GM10266 (cell line): ENCODE measurements around the gene ECHS1.
A peak's percentile ranks its signal among the peaks of the same experiment; 100 is the strongest.
"Not testable (repeated sequence)": the region's sequence is repeated elsewhere in the genome, so short reads cannot be mapped to it uniquely, and the experiment has no call there.

ENCODE experiments used
- DNase-seq: peaks from one replicate; pipeline ENCODE4 v3.0.0; 2012; ENCODE audit errors: extremely low spot score
- TF ChIP-seq, protein P1 (sequence below): IDR thresholded peaks from 2 replicates; pipeline ENCODE4 v1.5.1; 2012; ENCODE audit warnings: mild to moderate bottlenecking, low read depth; ENCODE audit not compliant: control insufficient read depth, insufficient read depth; ENCODE audit errors: missing control alignments

The ECHS1 gene

DNA sequence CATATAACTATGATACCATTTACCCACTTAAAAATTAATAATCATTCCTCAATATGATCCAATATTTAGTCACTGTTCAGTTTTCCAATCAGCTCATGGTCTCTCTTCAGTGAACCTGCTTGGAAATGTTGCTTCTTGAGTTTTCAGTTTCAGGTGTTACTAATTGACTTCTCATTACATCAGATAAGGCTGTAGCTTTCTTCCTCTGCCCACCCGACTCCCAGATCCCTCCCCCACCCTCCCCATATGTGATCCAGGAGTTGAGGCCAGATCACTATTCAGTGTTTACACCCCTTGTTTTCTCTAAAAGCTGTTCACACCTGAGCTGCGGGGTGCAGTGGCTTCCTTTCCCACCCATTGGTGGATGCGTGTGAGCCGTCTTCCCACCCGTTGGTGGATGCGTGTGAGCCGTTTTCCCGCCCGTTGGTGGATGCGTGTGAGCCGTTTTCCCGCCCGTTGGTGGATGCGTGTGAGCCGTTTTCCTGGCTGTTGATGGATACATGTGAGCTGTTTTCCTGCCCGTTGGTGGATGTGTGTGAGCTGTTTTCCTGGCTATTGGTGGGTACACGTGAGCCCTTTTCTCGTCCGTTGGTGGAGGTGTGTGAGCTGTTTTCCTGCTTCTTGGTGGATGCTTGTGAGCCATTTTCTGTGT is 17.6 kb upstream of the ECHS1 start:
- DNase-seq = no peak
- TF ChIP-seq, protein P1, sequence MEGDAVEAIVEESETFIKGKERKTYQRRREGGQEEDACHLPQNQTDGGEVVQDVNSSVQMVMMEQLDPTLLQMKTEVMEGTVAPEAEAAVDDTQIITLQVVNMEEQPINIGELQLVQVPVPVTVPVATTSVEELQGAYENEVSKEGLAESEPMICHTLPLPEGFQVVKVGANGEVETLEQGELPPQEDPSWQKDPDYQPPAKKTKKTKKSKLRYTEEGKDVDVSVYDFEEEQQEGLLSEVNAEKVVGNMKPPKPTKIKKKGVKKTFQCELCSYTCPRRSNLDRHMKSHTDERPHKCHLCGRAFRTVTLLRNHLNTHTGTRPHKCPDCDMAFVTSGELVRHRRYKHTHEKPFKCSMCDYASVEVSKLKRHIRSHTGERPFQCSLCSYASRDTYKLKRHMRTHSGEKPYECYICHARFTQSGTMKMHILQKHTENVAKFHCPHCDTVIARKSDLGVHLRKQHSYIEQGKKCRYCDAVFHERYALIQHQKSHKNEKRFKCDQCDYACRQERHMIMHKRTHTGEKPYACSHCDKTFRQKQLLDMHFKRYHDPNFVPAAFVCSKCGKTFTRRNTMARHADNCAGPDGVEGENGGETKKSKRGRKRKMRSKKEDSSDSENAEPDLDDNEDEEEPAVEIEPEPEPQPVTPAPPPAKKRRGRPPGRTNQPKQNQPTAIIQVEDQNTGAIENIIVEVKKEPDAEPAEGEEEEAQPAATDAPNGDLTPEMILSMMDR = no peak

DNA sequence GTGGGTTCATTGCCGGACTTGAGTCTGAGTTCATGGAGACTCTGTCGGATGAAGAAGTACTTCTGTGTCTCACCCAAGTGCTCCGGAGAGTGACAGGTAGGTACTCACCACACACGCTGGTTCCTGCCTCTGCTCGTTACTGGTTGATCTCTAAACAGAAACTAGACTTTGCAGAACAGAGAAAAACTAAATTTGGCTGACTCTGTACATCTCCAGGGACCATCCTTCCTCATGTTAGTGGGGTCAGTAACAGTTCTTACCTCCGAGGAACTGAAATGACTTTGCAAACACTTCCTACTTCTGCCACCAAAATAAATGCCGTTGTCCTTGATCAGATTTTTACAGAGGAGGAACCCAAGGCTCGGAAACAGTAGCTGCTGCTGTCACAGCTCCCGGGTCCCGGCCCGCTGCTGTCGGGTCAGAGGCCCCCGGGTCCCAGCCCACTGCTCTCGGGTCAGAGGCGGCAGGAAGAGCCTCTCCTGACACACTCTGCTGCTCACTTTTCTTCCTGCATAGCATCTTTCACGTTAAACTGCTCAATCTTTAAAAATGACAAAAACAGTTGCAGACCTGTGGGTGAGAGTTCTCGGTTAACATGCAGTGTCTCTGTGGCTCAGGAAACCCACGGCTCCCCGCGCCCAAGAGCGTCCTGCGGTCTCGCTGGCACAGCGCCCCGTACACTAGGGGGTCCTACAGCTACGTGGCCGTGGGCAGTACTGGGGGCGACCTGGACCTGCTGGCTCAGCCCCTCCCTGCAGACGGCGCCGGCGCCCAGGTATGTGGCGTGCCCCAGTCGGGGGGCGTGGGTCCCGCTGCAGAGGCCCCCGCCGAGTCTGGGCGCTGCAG is 16.0 kb upstream of the ECHS1 start:
- peak; percentile 87 for DNase-seq
- TF ChIP-seq, protein P1 = peak; percentile 5

DNA sequence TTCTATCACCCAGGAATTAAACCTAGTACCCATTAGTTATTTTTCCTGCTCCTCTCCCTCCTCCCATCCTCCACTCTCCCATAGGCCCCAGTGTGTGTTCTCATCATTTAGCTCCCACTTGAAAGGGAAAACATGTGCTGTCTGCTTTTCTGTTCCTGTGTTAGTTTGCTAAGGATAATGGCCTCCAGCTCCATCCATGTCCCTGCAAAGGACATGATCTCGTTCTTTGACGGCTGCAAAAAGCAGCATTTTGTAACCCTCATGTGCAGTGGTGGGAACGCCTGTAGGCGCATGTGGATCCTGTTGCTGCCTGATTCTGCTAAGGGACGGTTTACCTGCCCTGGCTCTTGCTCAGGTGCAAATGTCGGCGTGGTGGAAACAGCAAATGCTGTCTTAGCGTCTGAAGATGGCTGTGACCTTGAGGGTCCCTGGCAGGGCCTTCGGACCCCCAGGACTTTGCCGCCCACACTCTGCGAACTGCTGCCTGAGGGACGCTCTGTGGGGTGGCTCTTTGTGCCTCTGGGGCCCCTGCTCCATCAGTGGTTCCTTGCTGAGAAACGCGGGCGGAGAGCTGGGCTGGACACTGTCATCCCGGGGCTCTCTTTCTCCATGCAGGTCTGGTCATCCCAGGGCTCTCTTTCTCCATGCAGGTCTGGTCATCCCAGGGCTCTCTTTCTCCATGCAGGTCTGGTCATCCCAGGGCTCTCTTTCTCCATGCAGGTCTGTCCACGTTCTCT is 15.2 kb upstream of the ECHS1 start:
- TF ChIP-seq, protein P1 = no peak
- no peak for DNase-seq

DNA sequence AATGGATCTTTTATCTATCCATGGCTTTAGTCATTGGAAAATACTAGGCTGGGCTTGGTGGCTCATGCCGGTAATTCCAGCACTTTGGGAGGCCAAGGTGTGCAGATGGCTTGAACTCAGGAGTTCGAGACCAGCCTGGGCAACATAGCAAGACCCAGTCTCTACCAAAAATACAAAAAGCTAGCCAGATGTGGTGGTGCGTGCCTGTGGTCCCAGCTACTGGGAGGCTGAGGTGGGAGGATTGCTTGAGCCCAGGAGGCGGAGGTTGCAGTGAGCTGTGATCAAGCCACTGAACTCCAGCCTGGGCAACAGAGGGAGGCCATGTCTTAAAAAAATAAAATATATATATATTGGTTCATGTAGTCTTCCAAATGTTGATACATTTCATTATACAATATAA is 13.8 kb upstream of the ECHS1 start:
- not testable (repeated sequence) for DNase-seq

DNA sequence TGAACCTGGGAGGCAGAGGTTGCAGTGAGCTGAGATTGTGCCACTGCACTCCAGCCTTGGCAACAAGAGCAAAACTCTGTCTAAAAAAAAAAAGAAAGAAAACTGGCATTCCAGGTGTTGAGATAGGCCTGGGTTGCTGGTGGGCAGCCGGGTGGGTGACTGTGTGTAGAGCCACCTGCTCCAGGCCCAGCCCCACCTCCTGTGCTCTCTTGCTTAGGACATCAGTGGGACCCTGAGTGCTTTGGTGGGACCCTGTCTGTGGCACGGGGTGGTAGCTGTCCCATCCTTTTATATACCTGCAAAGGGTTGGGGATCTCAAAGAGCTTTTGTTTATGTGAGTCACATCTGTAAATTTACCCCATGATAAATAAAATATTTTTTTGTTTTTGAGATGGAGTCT is 12.1 kb upstream of the ECHS1 start:
- TF ChIP-seq, protein P1 = no peak
- no peak for DNase-seq

DNA sequence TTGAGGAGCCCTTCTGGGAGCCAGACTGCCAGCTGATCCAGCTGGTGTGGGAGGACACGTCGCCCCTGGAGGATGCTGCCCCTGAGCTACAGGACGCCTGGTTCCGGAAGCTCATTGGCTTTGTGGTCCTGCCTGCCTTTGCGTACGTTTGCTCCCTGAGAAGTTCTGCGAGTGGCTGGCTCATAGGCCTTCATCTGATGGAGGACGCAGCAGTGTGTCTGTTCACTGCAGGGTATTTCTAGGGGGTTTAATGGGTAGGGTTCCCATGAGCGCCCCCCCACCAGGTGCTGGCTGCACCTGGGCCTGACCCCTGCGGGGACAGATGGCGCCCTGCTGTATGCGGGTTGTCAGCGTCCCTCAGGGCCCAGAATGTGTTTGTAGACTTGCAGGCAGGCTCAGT is 10.9 kb upstream of the ECHS1 start:
- DNase-seq = no peak

DNA sequence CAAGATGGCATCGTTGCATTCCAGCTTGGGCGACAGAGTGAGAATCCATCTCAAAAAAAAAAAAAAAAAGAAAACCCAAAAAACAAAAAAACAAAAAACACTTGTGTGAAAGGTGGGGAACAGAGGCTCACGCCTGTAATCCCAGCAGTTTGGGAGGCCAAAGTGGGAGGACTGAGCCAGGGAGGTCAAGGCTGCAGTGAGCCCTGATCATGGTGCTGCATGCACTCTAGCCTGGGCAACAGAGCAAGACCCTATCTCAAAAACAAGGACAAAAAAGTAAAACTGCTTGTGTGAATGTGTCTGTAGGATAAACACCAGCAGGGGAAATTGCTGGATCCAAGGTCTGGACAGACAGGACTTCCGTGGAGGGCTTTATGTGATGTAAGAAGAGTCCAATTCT is 10.4 kb upstream of the ECHS1 start:
- DNase-seq = no peak
- TF ChIP-seq, protein P1 = no peak

More for the DNA sequence above, 10.9 kb upstream of the ECHS1 start:
- TF ChIP-seq, protein P1 = no peak
